ENCODE results near the gene TMED4. TPM values are rescaled to one million over a fixed set of nuclear protein-coding genes. Genes with fewer than 3 reads are reported as not detected.

TMED4 gene
- total RNA-seq (100 to 1,000 TPM; 109 to 110 TPM), polyA plus RNA-seq (10 to 100 TPM; 61.4 to 80.4 (median 71.8) TPM), total RNA-seq (98.3 to 155 (median 126) reads per million in 6 experiments)

- Mint-ChIP-seq H3K36me3 (peaks cover 0 to 41% (median 8%) of the 10 kb centered on the region in 3 donors), H3K9me3 (no peaks in the 10 kb centered on the region), H3K27me3 (peaks cover 0 to 3% (median 0%) of the 10 kb centered on the region in 5 donors), H3K4me3 (peak within 1 kb of the TSS; percentile 87 to 93 (median 91)), H3K27ac (peak within 1 kb of the TSS; percentile 91 to 99 (median 98)), H3K4me1 (peaks cover 14 to 37% (median 35%) of the 10 kb centered on the region in 4 donors)
- peak; percentile 84 to 85 for ATAC-seq
- POLR2A ChIA-PET, result interaction anchor here (0.6 to 4.7 kb wide), 27 partner anchors 10 to 1650 kb away, joined by 3 to 64 read pairs (median 4); partner anchors contain the start of genes DDX56, H2AZ2, MRPL32 and NUDCD3
- DNase-seq, result peak; percentile 99 to 100 (median 100)
Observed at GRCh38 chr7:44581879-44582603, at the start of gene TMED4. Gene TMED4 (minus strand): TSS chr7:44582231. CDS start chr7:44582206, 25 bp downstream.

- ATAC-seq (peak; percentile 61 to 71), DNase-seq (peak in 7 of 10 donors; percentile 7 to 62 (median 30))
- Mint-ChIP-seq H3K27me3 (no peaks in the 10 kb centered on the region), H3K4me3 (peak overlapping the region in 9 of 10 donors; percentile 48 to 80 (median 70)), H3K4me1 (peaks cover 24 to 78% (median 60%) of the 10 kb centered on the region in 4 donors), H3K36me3 (peaks cover 0 to 12% (median 4%) of the 10 kb centered on the region in 3 donors), H3K27ac (peak overlapping the region; percentile 91 to 97 (median 94)), H3K9me3 (no peaks in the 10 kb centered on the region)
- POLR2A ChIA-PET, result interaction anchor here (0.6 to 2.3 kb wide), 11 partner anchors 8 to 479 kb away, joined by 3 to 32 read pairs (median 5); partner anchors contain the start of genes DDX56, OGDH and TBRG4
Observed at GRCh38 chr7:44631458-44632115, 49.6 kb upstream of the TMED4 start.

GRCh38 chr7:44630792-44631457 lies 48.9 kb upstream of the TMED4 start:
- DNase-seq (peak in 3 of 10 donors; percentile 9 to 51 (median 22)), ATAC-seq (peak; percentile 56 to 79)
- peaks cover 23 to 76% (median 56%) of the 10 kb centered on the region in 4 donors for H3K4me1 Mint-ChIP-seq
- no peaks in the 10 kb centered on the region for H3K27me3 Mint-ChIP-seq
- peak overlapping the region; percentile 91 to 97 (median 94) for H3K27ac Mint-ChIP-seq
- H3K9me3 Mint-ChIP-seq, result no peaks in the 10 kb centered on the region
- H3K4me3 Mint-ChIP-seq, result peak overlapping the region in 8 of 10 donors; percentile 48 to 80 (median 72)
- peaks cover 0 to 18% (median 4%) of the 10 kb centered on the region in 3 donors for H3K36me3 Mint-ChIP-seq
- POLR2A ChIA-PET, result interaction anchor here (0.6 to 2.3 kb wide), 10 partner anchors 9 to 480 kb away, joined by 3 to 32 read pairs (median 5); partner anchors contain the start of genes DDX56, OGDH and TBRG4

GRCh38 chr7:44629829-44630522 lies 47.9 kb upstream of the TMED4 start:
- Mint-ChIP-seq H3K27me3 (no peaks in the 10 kb centered on the region), H3K36me3 (peaks cover 0 to 26% (median 9%) of the 10 kb centered on the region in 3 donors), H3K9me3 (no peaks in the 10 kb centered on the region), H3K4me3 (peak overlapping the region in 4 of 10 donors; percentile 13 to 61 (median 22)), H3K4me1 (peaks cover 23 to 74% (median 51%) of the 10 kb centered on the region in 4 donors), H3K27ac (peak overlapping the region; percentile 73 to 97 (median 94))
- ATAC-seq (no peak), DNase-seq (no peak)
- POLR2A ChIA-PET, result interaction anchor here (0.7 to 2.3 kb wide), 5 partner anchors 10 to 398 kb away, joined by 3 to 32 read pairs (median 8); partner anchors contain the start of genes DDX56 and OGDH

- Mint-ChIP-seq H3K4me1 (peaks cover 25 to 74% (median 54%) of the 10 kb centered on the region in 4 donors), H3K27me3 (no peaks in the 10 kb centered on the region), H3K27ac (peak overlapping the region in 4 of 10 donors; percentile 19 to 40 (median 34)), H3K4me3 (no peak overlapping the region), H3K9me3 (no peaks in the 10 kb centered on the region), H3K36me3 (peaks cover 0 to 39% (median 10%) of the 10 kb centered on the region in 3 donors)
- DNase-seq (no peak), ATAC-seq (no peak)
- POLR2A ChIA-PET, result interaction anchor here (0.6 kb wide), 2 partner anchors 10 to 13 kb away, joined by 3 to 6 read pairs; no protein-coding TSS in a partner anchor
Observed at GRCh38 chr7:44626620-44627019, 44.6 kb upstream of the TMED4 start.

DNA sequence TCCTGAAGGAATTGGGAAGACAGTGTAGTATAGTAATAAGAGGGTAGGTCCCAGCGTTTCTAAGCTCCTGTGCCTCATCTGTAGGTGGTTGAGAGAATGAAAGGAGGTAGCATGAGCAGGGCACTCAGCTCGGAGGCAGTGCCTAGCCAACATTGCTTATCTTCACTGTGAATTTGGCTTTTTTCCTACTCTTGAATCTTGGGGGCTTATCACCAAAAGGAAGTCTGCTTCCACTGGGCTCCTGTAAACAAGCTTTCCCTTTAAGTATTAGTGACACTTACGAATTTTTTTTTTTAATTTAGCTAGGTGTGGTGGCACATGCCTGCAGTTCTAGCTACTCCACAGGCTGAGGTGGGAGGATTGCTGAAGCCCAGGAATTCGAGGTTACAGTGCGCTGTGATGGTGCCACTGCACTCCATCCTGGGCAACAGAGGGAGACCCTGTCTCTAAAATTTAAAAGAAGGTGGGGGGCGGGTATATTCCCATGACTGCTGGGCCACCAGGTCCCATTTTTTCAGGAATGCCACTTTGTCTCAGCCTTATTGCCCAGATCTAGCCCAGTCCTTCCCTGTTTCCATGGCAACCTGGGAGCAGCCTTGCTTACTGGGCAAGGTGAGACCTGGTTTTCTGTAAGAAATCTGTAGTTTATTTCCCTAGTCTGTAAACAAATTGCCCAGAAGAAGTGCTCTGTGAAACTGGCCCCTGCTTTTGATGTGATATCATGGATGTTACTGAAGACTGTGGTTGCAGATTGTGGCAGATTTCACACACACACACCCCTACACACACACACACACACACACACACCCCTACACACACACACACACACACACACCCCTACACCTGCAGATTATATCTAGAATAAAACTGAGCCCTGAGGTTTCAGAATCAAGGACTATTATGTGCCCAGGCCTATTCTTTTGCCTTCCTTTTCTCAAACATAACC lies 43.8 kb upstream of the TMED4 start:
- H3K4me3 Mint-ChIP-seq, result no peak overlapping the region
- no peaks in the 10 kb centered on the region for H3K9me3 Mint-ChIP-seq
- POLR2A ChIA-PET, result interaction anchor here (0.6 to 1.2 kb wide), 4 partner anchors 11 to 171 kb away, joined by 3 to 6 read pairs (median 4); no protein-coding TSS in a partner anchor
- DNase-seq (no peak), ATAC-seq (no peak)
- peaks cover 0 to 39% (median 10%) of the 10 kb centered on the region in 3 donors for H3K36me3 Mint-ChIP-seq
- peak overlapping the region in 7 of 10 donors; percentile 32 to 83 (median 48) for H3K27ac Mint-ChIP-seq
- H3K27me3 Mint-ChIP-seq, result no peaks in the 10 kb centered on the region
- H3K4me1 Mint-ChIP-seq, result peaks cover 18 to 74% (median 53%) of the 10 kb centered on the region in 4 donors

- Mint-ChIP-seq H3K36me3 (peaks cover 0 to 47% (median 10%) of the 10 kb centered on the region in 3 donors), H3K27me3 (no peaks in the 10 kb centered on the region), H3K27ac (peak overlapping the region in 6 of 10 donors; percentile 10 to 82 (median 32)), H3K9me3 (no peaks in the 10 kb centered on the region), H3K4me3 (no peak overlapping the region), H3K4me1 (peaks cover 13 to 74% (median 46%) of the 10 kb centered on the region in 4 donors)
- DNase-seq (no peak), ATAC-seq (no peak)
- POLR2A ChIA-PET, result interaction anchor here (0.7 to 2.6 kb wide), 3 partner anchors 17 to 36 kb away, joined by 3 to 6 read pairs (median 4); partner anchors contain the start of gene OGDH
Observed at GRCh38 chr7:44624318-44624717, 42.3 kb upstream of the TMED4 start.

DNA sequence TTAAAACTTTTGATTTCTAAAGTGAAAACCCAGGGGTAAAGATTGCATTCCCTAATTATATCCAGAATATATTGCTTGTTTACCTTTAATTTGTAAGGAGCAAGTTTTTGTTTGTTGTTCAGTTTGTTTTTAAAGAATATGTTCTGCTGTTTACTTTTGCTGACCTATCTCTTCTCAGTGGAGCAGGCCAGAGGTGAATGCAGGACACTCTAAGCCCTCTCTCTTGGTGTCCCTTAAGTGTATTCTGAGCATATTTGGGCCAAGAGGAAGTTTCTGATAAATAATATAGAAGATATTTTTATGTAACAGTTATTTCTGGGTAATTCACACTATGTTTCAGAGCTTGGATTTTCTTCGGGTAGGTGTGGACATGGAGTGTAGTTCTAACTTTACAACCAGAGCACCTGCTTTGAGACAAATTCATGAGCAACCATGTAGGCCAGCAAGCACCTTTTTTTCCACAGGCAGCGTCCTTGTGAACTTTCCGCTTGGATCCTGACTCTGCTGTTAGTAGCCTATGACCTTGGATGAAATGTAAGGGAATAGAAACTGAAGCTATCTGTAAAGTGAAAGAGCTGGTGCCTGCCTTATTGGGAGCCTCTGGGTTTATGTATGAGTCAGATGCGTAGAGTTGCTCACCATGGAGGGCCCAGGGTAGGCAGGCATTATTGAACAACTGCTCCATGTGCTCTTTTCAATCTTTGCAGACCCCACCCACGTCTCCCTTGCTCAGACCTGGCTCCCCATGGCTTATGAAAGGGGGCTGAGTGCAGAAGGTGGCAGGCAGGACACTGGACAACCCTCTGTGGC lies 40.5 kb upstream of the TMED4 start:
- no peak for ATAC-seq
- POLR2A ChIA-PET, result interaction anchor here (1.3 to 2.6 kb wide), 2 partner anchors 9 to 16 kb away, joined by 5 to 6 read pairs; partner anchors contain the start of gene OGDH
- peaks cover 0 to 50% (median 10%) of the 10 kb centered on the region in 3 donors for H3K36me3 Mint-ChIP-seq

DNA sequence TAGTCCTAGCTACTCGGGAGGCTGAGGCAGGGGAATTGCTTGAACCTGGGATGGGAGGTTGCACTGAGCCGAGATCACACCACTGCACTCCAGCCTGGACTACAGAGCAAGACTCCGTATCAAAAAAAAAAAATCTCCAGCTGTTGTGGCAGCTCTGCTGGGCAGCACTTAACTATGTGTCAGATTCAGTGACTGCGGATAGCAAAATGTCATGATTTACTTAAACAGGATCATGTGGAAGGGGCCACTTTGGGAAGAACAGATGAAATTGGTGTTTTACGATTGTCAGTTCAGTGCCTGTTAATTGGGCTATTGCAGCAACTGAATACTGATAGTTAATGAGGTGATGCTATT lies 39.7 kb upstream of the TMED4 start:
- DNase-seq, result no peak
- Mint-ChIP-seq H3K9me3 (no peaks in the 10 kb centered on the region), H3K27me3 (no peaks in the 10 kb centered on the region), H3K36me3 (peaks cover 0 to 45% (median 10%) of the 10 kb centered on the region in 3 donors), H3K4me1 (peaks cover 22 to 93% (median 59%) of the 10 kb centered on the region in 4 donors), H3K4me3 (no peak overlapping the region), H3K27ac (peak overlapping the region in 2 of 10 donors; percentile 72 to 82)
- ATAC-seq, result no peak
- POLR2A ChIA-PET, result interaction anchor here (1.3 kb wide), 1 partner anchor 10 kb away, joined by 5 read pairs; no protein-coding TSS in a partner anchor

More for the DNA sequence above, 40.5 kb upstream of the TMED4 start:
- Mint-ChIP-seq H3K9me3 (no peaks in the 10 kb centered on the region), H3K27ac (peak overlapping the region; percentile 3 to 91 (median 47)), H3K4me3 (peak overlapping the region in 3 of 10 donors; percentile 18 to 43 (median 41)), H3K27me3 (no peaks in the 10 kb centered on the region), H3K4me1 (peaks cover 20 to 86% (median 55%) of the 10 kb centered on the region in 4 donors)
- no peak for DNase-seq

Measured in naive thymus-derived CD8-positive, alpha-beta T cell (primary cell).